PC-3 (cell line): ENCODE measurements around the gene PRKAG3. TPM values are rescaled to one million over a fixed set of nuclear protein-coding genes. Genes with fewer than 3 reads are reported as not detected.

ENCODE experiments used
- ATAC-seq: fragments of 200-7000 bp; cut with Tn5 transposase; 2 replicates; pipeline ENCODE4 v1.9.1; 2020; ENCODE audit warnings: mild to moderate bottlenecking, moderate library complexity
- BruUV-seq: library from RNA; stranded (reverse); fragments of 400-500 nt; replicated peaks from 2 replicates; lab custom pipeline; 2021; lab: Mats Ljungman, UMichigan
- CTCF ChIA-PET: fragments of 300-600 bp; sonication (Branson Sonifier 250); formaldehyde crosslinking; loops from one replicate; lab custom pipeline; 2022; ENCODE audit warnings: antibody characterized with exemption; lab: Charles Lee
- POLR2A ChIA-PET: fragments of 300-600 bp; sonication (Branson Sonifier 250); formaldehyde crosslinking; loops from one replicate; lab custom pipeline; 2022; ENCODE audit warnings: antibody characterized with exemption; ENCODE audit not compliant: unreplicated experiment; lab: Charles Lee
- DNase-seq: peaks from one replicate; pipeline ENCODE4 v3.0.0-alpha.2; 2015
- H2AFZ ChIP-seq: fragments of 300-600 bp; sonication (generic); 2 replicates; pipeline ENCODE4 v1.6.0; 2016; ENCODE audit warnings: antibody characterized with exemption, low read length
- H3F3A ChIP-seq: fragments of 300-600 bp; sonication (generic); one replicate; pipeline ENCODE4 v1.6.0; 2017; ENCODE audit warnings: antibody characterized with exemption, low read length, control low read depth, mild to moderate bottlenecking; ENCODE audit not compliant: unreplicated experiment
- H3K27ac ChIP-seq: fragments of 300-600 bp; sonication (generic); 2 replicates; pipeline ENCODE4 v1.5.1; 2016; ENCODE audit warnings: mild to moderate bottlenecking, low read length
- H3K27me3 ChIP-seq: fragments of 300-600 bp; sonication (generic); 2 replicates; pipeline ENCODE4 v1.6.1; 2016; ENCODE audit warnings: low read length, mixed read lengths
- H3K36me3 ChIP-seq: fragments of 300-600 bp; sonication (generic); 2 replicates; pipeline ENCODE4 v1.6.1; 2016; ENCODE audit warnings: low read depth, mixed run types, low read length, mixed read lengths
- H3K4me1 ChIP-seq: fragments of 300-600 bp; sonication (generic); 2 replicates; pipeline ENCODE4 v1.5.1; 2016; ENCODE audit warnings: low read length; ENCODE audit not compliant: insufficient read depth
- H3K4me2 ChIP-seq: fragments of 300-600 bp; sonication (generic); 2 replicates; pipeline ENCODE4 v1.6.0; 2016; ENCODE audit warnings: low read length
- H3K4me3 ChIP-seq: fragments of 300-600 bp; sonication (generic); 2 replicates; pipeline ENCODE4 v1.5.1; 2016; ENCODE audit warnings: mild to moderate bottlenecking, low read length, mixed read lengths
- H3K79me2 ChIP-seq: fragments of 300-600 bp; sonication (generic); 2 replicates; pipeline ENCODE4 v1.6.1; 2017; ENCODE audit warnings: low read length, mixed read lengths
- H3K9ac ChIP-seq: fragments of 300-600 bp; sonication (generic); 2 replicates; pipeline ENCODE4 v1.6.0; 2016; ENCODE audit warnings: mild to moderate bottlenecking, low read length
- H3K9me2 ChIP-seq: fragments of 300-600 bp; sonication (generic); replicated peaks from 2 replicates; pipeline ENCODE4 v1.6.1; 2016; ENCODE audit warnings: mixed run types, low read length, mixed read lengths
- H3K9me3 ChIP-seq: fragments of 300-600 bp; sonication (generic); 2 replicates; pipeline ENCODE4 v1.6.1; 2016; ENCODE audit warnings: low read length, mixed read lengths
- H4K20me1 ChIP-seq: fragments of 300-600 bp; sonication (generic); 2 replicates; pipeline ENCODE4 v1.6.1; 2016; ENCODE audit warnings: low read length, mixed read lengths
- CTCF ChIP-seq: fragments of 300-600 bp; sonication (generic); conservative IDR thresholded peaks from 2 replicates; pipeline ENCODE4 v1.5.1; 2017; ENCODE audit warnings: antibody characterized with exemption, low read depth, mild to moderate bottlenecking, low read length
- EZH2 ChIP-seq: fragments of 300-600 bp; sonication (generic); IDR thresholded peaks from one replicate; pipeline ENCODE4 v1.6.1; 2017; ENCODE audit warnings: antibody characterized with exemption, mild to moderate bottlenecking, low read length; ENCODE audit not compliant: unreplicated experiment
- EZH2phosphoT487 ChIP-seq: fragments of 300-600 bp; sonication (generic); IDR thresholded peaks from 2 replicates; pipeline ENCODE4 v1.6.1; 2018; ENCODE audit warnings: mild to moderate bottlenecking, antibody characterized with exemption, low read length, borderline replicate concordance
- intact Hi-C: fragments of 100-400 bp; cut with micrococcal nuclease; formaldehyde crosslinking; loops from 2 replicates; pipeline ENCODE4 v1.9.0; 2023
- total RNA-seq: library from RNA; depleted of rRNA; stranded (reverse); fragments of >200 nt; gene quantifications from 2 replicates; pipeline ENCODE4 v1.2.3, GENCODE V29; 2014

Gene PRKAG3
- total RNA-seq, 1 experiment from 2014 or later: not detected

DNA sequence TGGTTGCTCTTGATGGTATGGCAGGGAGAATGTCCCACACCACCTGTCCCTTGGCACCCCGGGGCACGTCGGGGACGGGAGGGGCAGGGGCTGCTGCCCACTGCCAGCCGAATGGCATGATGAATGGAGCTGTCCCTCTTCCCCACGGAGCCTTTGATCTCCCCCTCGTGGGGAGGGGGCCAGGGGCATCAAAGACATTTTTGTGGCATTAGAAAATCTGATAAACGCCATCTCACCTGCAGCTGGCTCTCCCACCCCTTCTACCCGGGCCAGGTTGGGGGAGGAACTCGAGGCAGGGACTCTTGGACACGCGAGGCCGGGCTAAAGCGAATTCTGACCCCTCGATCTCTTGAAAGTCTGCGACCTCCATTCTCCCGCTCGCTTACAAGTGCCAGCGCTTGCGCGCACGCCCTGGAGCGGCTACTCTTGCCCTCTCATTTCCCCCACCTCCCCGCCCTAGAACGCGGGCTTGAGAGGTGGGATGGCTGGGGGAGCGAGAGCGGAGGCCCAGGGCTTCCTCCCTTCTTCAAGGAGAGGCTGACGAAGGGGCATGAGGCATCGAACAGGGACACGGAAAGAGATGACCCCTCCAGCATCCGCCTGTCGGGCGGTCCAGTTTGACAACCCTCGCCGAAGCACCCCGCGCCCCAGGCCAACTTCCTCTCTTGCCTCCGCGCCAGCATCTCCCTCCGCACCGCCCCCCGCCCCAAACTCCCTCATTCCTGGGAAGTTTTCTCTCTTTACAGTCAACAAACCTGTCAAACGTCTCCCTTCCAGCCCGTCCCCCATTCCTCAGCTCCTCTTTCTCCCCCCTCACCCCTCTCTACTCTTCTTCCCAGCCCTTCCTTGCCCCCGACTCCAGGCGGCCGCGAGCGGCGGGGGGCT is 27.3 kb upstream of the PRKAG3 start:
- ChIA-PET CTCF (interaction anchor here (0.6 kb wide), 1 partner anchor 682 kb away, joined by 10 read pairs; no protein-coding TSS in a partner anchor), POLR2A (no interaction called here)
- H3K36me3 ChIP-seq: no peaks in the 10 kb centered on the region
- H3K27ac ChIP-seq: no peak overlapping the region
- H3K4me2 ChIP-seq: 0 out of 2 replicates have a peak overlapping the region, but pooled peaks have one; percentile 19
- no peaks in the 10 kb centered on the region for H3K9me2 ChIP-seq
- BruUV-seq: no TSS peak
- no peak overlapping the region for H3K4me3 ChIP-seq
- H3K27me3 ChIP-seq: peaks cover 30% of the 10 kb centered on the region
- H3K9me3 ChIP-seq: no peaks in the 10 kb centered on the region
- no peak for ATAC-seq
- TF ChIP-seq EZH2phosphoT487 (no peak), EZH2 (no peak), CTCF (no peak)
- no peak overlapping the region for H2AFZ ChIP-seq
- no peaks in the 10 kb centered on the region for H3F3A ChIP-seq
- 0 out of 2 replicates have a peak, but pooled peaks cover 1% of the 10 kb centered on the region for H3K4me1 ChIP-seq
- no peaks in the 10 kb centered on the region for H4K20me1 ChIP-seq
- H3K9ac ChIP-seq: no peak overlapping the region
- H3K79me2 ChIP-seq: no peaks in the 10 kb centered on the region
- no peak for DNase-seq
- intact Hi-C loops: no loop called here

- intact Hi-C loops: no loop called here
- H3K9me2 ChIP-seq: no peaks in the 10 kb centered on the region
- no peak overlapping the region for H3K9ac ChIP-seq
- no peaks in the 10 kb centered on the region for H3K9me3 ChIP-seq
- no TSS peak for BruUV-seq
- H3K27me3 ChIP-seq: peaks cover 30% of the 10 kb centered on the region
- CTCF ChIA-PET: no interaction called here
- no peaks in the 10 kb centered on the region for H3K36me3 ChIP-seq
- TF ChIP-seq EZH2 (no peak), CTCF (no peak), EZH2phosphoT487 (no peak)
- no peaks in the 10 kb centered on the region for H4K20me1 ChIP-seq
- H3K79me2 ChIP-seq: no peaks in the 10 kb centered on the region
- no peaks in the 10 kb centered on the region for H3F3A ChIP-seq
- no peak overlapping the region for H3K4me2 ChIP-seq
- DNase-seq: no peak
- no peak for ATAC-seq
- H2AFZ ChIP-seq: no peak overlapping the region
- POLR2A ChIA-PET: no interaction called here
- no peak overlapping the region for H3K4me3 ChIP-seq
- H3K4me1 ChIP-seq: peaks cover 5% of the 10 kb centered on the region; the same call in 1 of the 2 replicates
- no peak overlapping the region for H3K27ac ChIP-seq
These were observed 26.5 kb upstream of the PRKAG3 start for GRCh38 chr2:218858138-218858445.
